HFF-Myc (cell line): Measurements from ENCODE around the gene ATP9A.
A peak's percentile ranks its signal among the peaks of the same experiment; 100 is the strongest.
"Not testable (repeated sequence)": the region's sequence is repeated elsewhere in the genome, so short reads cannot be mapped to it uniquely, and the experiment has no call there.

ENCODE experiments used
- DNase-seq: peaks from one replicate; pipeline ENCODE4 v3.0.0-alpha.2; 2011; ENCODE audit warnings: low read depth; ENCODE audit errors: extremely low read depth
- H3K4me3 ChIP-seq: replicated peaks from 2 replicates; pipeline ENCODE4 v1.5.1; 2011; ENCODE audit warnings: low read depth, mild to moderate bottlenecking, control low read depth, low read length
- TF ChIP-seq, protein P1 (sequence below): IDR thresholded peaks from 2 replicates; pipeline ENCODE4 v1.5.1; 2012; ENCODE audit warnings: mild to moderate bottlenecking, low read depth, low read length, control low read depth; ENCODE audit errors: missing control alignments

The ATP9A gene

DNA sequence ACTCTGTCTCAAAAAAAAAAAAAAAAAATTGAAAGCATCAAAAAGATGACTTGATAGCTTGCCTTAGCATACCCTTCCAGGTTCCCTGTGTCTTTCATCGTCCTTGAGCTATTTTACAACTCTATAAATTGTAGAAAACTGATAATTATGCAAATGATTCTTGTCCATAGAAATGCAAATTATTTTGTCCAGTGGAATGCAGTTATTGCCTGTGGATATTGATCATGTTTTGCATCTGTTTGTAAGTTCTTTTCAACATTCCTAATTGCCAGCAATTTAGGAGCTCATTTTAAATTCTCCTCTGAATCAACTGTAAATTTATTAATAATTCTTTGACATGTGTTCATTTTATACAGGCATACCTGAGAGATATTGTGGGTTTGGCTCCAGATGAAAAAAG is 7.1 kb upstream of the ATP9A start:
- DNase-seq = no peak
- no peak overlapping the region for H3K4me3 ChIP-seq
- TF ChIP-seq, protein P1, sequence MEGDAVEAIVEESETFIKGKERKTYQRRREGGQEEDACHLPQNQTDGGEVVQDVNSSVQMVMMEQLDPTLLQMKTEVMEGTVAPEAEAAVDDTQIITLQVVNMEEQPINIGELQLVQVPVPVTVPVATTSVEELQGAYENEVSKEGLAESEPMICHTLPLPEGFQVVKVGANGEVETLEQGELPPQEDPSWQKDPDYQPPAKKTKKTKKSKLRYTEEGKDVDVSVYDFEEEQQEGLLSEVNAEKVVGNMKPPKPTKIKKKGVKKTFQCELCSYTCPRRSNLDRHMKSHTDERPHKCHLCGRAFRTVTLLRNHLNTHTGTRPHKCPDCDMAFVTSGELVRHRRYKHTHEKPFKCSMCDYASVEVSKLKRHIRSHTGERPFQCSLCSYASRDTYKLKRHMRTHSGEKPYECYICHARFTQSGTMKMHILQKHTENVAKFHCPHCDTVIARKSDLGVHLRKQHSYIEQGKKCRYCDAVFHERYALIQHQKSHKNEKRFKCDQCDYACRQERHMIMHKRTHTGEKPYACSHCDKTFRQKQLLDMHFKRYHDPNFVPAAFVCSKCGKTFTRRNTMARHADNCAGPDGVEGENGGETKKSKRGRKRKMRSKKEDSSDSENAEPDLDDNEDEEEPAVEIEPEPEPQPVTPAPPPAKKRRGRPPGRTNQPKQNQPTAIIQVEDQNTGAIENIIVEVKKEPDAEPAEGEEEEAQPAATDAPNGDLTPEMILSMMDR = no peak

DNA sequence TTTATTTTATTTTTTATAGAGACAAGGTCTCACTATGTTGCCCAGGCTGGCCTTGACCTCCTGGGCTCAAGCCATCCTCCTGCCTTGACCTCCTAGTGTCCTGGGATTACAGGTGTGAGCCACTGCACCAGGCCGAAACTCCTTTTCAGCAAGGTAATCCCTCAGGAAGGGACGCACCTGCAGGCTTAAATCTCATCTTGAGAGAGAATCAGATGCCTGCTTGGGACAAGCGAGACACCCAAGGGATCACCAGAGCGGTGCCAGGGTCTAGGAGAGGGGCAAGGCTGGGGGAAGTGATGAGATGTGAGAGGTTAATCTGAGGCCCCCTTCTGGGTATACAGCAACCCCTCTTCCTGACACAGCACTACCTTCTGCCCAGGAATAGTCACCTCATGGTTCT is 4.0 kb upstream of the ATP9A start:
- TF ChIP-seq, protein P1 = no peak
- no peak for DNase-seq
- H3K4me3 ChIP-seq = no peak overlapping the region

DNA sequence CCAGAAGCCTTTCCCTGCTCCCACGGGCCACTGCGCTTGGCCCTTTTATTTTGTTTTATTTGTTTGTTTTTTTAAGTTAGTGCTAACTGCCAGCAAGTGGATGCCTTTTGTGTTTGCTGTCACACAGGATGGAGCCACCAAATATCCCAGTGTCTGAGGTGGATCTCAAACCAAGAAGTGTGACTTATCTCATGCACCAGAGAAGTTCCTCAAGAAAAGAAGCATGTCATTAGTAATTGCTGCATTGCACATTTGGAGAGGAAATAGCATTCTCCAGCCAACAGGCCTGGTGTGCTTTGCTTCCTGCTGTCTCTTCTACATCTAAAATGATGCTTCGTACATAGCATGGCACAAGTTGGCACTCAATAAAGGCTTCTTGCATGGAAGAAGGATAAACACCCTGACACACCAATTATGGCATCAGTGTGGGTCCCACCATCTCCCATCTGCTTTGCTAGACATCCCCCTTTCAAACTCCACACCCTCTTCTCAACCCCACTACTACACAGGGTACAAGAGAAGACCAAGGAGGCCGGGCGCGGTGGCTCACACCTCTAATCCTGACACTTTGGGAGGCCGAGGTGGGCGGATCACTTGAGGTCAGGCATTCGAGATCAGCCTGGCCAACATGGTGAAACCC is 1.9 kb upstream of the ATP9A start:
- no peak overlapping the region for H3K4me3 ChIP-seq
- DNase-seq = no peak
- TF ChIP-seq, protein P1 = no peak

DNA sequence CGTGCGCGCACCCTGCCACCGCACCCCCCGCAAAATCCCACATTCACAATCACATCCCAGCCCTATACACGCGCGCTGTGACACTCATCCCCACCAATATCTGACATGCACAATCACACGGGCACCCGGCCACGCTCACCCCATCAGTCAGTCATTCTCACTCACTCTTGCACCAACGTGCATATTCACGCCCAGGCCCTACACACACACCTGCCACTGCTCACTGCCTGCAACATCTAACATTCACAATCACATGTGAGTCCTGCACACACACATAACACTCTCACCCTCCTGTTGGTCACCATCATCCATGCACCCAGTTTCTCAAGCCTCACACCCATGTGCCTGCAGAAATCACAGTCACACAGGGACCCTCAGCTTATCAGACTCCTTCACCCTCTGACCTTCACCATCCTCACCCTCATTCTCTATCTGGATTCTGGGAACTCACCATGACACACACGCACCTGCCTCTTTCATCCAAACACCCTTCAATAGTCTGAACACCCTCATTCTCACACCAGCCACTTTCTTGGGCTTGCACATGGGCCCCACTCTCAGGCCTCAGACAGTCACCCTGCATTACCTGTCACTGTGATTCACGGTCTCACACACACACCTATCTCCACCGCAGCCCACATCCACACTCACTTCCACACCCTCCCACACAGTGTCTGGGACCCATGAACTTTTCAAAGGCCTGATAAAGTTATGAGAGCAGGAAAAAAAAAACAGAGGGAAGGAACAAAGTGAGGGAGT is 748 bp upstream of the ATP9A start:
- no peak overlapping the region for H3K4me3 ChIP-seq
- TF ChIP-seq, protein P1 = no peak
- DNase-seq = no peak

DNA sequence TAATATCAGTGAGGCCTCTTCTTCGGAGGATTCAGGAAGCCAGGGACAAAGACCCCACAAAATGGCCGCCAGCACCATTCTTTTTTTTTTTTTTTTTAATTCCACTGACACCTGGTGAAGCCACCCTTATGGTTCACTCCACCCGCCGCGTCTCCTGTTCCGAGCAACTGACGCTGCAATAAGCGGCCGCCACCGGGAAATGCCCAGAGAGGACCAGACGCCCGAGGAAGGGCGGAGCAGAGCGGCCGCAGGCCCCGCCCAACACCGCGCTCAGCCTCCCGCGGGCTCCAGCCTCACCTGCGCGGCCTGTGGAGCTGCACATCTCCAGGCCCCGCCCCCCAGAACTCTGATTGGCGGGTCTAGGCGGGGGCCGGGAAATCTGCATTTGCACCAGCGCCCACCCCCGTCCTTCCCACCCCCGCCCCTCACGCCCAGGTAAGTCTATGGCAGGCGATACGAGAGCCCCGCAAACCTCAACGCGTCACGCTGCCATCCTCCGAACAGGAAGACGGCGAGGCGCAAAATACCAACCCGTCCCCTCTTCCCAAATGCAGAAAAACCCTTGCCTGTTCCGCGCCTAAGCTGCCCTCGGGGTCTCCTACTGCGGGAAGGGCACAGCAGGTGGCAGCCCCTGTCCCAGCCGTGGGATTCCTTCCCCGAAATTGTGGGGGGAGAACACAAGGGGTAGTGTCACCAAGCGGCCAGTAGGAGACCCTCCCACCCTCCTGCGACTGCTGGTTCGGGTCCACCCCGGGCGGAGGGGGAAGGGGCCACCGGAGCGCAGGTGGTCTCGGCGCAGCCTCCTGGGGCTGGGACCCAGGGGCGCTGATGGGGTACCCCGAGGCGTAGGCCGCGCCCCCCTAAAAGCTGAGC is 960 bp downstream of the ATP9A start:
- DNase-seq = no peak
- H3K4me3 ChIP-seq = peak overlapping the region; percentile 74
- TF ChIP-seq, protein P1 = peak; percentile 23

DNA sequence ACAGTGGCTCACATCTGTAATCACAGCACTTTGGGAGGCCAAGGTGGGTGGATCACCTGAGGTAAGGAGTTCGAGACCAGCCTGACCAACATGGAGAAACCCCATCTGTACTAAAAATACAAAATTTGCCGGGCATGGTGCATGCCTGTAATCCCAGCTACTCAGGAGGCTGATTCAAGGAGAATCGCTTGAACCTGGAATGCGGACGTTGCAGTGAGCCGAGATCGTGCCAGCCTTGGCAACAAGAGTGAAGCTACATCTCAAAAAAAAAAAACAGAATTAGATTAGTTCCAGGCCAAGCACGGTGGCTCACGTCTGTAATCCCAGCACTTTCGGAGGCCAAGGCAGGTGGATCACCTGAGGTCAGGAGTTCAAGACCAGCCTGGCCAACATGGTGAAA is 2.8 kb downstream of the ATP9A start:
- not testable (repeated sequence) for DNase-seq, H3K4me3 ChIP-seq
